ELR (cell line): ENCODE measurements around the gene ATL3.
A peak's percentile ranks its signal among the peaks of the same experiment; 100 is the strongest.
"Not testable (repeated sequence)": the region's sequence is repeated elsewhere in the genome, so short reads cannot be mapped to it uniquely, and the experiment has no call there.

Source experiments
- DNase-seq: peaks from one replicate; pipeline ENCODE4 v3.0.0-alpha.2; 2015; ENCODE audit warnings: low read depth

Gene ATL3, protein sequence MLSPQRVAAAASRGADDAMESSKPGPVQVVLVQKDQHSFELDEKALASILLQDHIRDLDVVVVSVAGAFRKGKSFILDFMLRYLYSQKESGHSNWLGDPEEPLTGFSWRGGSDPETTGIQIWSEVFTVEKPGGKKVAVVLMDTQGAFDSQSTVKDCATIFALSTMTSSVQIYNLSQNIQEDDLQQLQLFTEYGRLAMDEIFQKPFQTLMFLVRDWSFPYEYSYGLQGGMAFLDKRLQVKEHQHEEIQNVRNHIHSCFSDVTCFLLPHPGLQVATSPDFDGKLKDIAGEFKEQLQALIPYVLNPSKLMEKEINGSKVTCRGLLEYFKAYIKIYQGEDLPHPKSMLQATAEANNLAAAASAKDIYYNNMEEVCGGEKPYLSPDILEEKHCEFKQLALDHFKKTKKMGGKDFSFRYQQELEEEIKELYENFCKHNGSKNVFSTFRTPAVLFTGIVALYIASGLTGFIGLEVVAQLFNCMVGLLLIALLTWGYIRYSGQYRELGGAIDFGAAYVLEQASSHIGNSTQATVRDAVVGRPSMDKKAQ

DNA sequence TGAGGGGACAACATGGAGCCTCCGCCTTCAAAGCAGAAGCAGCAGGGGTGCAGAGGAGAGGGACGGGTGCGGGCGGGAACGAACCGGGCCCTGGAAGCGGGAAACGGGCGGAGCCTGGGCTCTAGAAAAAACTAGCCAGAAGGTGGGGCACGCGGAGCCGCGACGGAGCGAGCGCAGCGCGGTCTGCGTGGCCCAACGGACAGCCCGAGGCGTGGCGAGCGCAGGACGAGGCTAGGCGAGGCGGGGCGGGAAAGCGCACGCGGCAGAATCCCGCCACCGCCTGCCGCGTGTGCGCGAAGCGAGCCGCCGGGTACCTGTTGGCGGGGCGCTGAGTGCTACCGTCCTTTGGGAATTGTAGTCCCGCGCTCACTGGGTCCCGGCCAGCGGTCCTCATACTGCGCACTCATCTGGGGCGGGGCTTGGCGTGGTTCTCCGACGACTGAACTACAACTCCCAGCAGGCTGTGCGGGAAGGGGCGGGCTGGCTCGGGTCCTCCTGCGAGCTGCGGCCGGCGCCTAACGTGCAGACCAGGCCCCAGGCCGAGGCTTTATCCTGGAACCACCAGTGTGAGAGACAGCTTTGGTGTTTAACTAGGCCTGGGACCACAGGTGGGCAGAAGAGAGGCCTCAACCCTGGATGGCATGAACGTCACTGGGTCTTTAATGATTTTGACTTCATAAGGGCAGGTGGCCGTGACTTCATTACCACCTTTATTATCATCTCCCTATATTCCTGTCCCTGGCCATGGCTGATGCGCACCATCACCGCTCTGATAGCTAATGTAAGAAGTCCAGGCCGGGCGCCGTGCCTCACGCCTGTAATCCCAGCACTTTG, at the start of gene ATL3:
ATL3 (minus strand) TSS at position 55 of the 834 bp plus-strand sequence; CDS start at position 14, 41 bp downstream.
- DNase-seq: peak; percentile 97

DNA sequence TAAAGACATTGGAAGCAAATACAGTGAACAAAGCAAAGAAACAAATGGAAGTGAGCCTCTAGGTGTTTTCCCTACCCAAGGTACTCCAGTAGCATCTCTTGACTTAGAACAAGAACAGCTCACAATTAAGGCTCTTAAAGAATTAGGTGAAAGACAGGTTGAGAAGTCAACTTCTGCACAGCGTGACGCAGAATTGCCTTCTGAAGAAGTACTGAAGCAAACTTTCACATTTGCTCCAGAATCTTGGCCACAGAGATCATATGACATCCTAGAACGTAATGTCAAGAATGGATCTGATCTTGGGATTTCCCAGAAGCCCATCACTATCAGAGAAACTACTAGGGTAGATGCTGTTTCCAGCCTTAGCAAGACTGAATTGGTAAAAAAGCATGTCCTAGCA, 49.4 kb upstream of the ATL3 start:
- no peak for DNase-seq

DNA sequence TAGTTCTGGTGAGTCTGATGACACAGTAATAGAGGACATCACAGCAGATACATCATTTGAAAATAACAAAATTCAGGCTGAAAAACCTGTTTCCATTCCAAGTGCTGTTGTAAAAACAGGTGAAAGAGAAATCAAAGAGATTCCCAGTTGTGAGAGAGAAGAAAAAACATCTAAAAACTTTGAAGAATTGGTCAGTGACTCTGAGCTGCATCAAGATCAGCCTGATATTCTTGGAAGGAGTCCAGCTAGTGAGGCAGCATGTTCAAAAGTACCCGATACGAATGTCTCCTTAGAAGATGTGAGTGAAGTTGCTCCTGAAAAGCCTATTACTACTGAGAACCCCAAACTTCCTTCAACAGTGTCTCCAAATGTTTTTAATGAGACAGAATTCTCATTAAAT, 48.8 kb upstream of the ATL3 start:
- DNase-seq: no peak

DNA sequence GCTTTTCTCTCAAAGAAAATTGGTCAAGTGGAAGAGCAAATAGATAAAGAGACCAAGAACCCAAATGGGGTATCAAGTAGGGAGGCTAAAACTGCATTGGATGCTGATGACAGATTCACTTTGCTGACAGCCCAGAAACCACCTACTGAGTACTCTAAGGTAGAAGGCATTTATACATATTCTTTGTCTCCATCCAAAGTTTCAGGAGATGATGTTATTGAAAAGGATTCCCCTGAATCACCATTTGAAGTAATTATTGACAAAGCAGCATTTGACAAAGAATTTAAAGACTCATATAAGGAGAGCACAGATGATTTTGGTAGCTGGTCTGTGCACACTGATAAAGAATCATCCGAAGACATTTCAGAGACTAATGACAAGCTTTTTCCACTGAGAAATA, 47.8 kb upstream of the ATL3 start:
- DNase-seq: no peak

DNA sequence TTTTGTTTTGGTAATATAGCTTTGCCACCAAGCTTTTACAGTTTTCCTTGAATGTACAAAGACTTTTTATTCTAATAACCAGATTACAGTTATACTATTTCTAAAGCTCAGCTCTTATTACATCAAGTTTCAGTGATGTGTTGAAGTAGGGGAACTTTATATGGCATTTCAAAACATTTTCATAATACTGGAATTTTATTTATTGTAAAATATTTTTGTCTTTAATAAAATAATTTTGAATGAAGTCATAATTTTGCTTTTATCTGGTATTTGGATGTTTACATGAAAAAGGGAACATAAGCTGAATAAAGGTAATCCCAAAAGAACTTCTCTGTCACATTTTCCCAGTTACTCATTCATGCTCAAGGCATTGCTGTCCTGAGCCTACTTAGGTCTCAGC, 44.9 kb upstream of the ATL3 start:
- DNase-seq: no peak

DNA sequence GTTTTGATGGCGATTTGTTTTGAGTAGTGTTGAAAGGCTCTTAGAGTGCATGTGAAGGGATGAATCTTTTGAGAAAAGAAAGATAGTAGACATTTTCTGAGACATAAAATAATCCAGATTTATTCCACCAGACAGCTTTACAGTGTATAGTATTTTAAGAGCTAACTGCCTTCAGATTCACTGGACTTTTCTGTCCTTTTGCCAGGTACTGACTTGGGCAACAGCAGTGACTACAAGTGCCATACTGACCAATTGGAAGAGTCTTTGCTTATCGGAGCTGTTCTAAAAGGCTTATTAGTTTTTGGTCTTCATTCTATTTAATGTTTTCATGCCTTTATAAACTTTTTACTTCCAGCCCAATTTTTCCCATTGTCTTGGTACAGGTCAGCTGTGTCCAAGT, 42.6 kb upstream of the ATL3 start:
- no peak for DNase-seq

DNA sequence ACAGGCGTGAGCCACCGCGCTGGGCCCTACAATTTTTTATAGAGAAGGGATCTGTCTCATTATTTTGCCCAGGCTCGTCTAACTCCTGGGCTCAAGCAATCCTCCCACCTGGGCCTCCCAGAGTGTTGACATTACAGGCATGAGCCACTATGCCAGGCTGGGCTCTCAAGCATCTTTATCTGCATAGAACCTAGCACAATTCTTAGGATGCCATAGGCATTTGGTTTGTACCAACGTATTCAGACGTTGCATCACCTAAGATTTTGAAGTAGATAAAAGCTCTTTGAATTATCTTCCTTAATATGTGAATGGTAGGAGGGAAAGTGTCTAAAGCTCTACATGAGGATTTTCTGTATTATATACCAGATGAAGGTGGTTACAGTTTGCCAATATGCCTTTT, 40.7 kb upstream of the ATL3 start:
- DNase-seq: no peak

DNA sequence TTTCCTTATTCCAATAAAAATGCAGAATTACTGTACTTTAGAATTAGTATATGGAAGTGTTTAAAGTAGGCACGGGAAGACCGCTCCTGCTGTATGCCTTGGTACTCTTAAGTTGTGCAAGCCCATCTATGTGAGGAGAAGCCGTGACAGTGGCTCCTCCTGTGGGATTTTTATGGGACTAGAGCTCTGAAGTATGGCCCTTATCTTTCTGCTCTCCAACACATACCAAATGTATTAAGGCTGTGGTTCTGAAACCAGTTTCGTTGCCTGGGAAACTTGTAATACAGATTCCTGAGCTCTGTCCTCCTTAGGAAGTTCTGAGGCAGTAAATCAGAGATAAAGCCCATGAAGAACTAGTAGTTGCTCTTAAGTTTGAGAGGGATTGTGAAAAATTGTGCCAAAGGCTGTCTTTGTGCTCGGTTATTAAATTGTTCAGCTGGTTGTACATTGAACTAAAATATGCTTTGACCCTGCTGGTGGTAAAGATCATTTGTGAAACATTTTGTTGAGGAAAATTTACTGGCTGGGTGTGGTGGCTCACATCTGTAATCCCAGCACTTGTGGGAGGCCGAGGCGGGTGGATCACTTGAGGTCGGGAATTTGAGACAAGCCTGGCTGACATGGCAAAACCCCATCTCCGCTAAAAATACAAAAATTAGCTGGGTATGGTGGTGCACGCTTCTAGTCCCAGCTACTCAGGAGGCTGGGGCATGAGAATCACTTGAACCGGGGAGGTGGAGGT, 39.5 kb upstream of the ATL3 start:
- peak; percentile 20 for DNase-seq

DNA sequence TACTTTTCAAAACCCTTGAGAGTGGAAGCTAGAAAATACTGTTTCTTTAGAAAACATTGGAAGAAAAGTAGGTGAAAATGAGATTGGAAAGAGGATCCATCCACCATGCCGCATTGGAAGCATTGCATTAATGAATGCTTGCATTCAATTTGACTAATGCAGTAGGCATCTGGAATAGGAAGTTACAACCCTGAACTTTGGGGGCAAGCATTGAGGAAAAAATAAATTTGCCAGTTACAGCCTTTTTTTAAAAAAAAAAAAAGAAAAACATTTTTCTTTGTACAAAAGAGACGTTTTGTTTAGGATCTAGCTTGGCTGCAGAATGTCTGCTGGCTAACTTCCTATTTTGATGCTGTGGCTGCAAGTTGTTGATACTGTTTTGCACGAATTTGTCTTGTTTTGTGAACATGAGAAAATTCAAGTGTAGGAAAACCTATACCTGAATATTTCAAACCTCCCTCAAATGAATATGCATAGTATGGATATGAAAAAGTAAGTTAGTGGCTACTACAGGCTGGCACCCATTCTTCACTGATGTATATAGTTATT, 38.2 kb upstream of the ATL3 start:
- peak; percentile 51 for DNase-seq

DNA sequence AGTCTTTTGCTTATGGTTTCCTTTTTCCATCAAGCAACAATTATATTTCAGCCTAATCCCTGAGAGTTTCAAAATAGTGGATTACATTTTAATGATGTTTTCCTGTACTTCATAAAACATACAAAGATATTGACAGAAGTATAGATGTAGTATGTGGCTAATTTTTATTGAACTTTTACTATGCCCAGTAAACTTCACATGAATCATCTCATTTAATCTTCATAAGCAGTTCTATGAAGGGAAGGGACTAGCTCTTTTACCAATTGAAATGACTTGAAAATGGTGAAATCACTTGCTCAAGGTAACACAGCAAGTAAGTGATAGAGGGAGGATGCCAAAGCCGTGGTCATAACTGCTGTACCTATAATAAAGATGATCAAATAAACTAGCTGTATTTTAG, 37.6 kb upstream of the ATL3 start:
- no peak for DNase-seq

DNA sequence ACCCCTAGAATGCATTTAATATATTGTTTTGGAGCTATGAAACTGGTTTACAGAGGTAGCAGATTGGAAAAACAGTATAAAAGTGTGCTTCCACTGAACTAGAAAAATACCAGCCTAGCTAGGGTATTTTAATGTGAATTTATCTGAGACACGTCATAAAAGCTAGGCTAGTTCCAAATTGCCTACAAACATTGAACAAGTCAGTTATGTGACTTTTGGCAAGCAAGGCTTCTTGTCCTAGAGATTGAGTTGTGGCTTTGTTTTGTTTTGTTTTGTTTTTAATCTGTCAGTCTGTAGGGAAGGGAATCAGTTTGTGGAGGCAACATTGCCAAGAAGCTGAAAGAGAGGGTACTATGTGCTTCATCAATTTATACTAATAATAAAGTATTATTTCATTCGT, 34.4 kb upstream of the ATL3 start:
- DNase-seq: no peak

DNA sequence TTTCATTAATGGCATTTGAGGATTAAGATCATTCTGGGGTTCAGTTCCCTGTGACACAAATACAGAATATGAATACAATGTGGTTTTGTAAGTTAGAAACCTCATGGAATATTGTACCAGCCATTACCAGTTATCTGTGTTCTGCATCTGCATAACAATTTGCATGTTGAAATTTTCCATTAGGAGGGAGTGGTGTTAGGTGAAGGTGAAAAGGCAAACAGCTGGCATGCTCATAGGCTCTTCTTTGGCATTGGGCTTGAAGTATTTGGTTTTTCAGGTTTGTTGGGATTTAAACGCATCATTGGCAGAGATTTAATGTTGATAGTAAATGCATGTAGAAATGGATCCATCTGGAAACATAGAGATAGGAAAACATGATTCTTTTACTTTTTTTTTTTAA, 28.7 kb upstream of the ATL3 start:
- no peak for DNase-seq

DNA sequence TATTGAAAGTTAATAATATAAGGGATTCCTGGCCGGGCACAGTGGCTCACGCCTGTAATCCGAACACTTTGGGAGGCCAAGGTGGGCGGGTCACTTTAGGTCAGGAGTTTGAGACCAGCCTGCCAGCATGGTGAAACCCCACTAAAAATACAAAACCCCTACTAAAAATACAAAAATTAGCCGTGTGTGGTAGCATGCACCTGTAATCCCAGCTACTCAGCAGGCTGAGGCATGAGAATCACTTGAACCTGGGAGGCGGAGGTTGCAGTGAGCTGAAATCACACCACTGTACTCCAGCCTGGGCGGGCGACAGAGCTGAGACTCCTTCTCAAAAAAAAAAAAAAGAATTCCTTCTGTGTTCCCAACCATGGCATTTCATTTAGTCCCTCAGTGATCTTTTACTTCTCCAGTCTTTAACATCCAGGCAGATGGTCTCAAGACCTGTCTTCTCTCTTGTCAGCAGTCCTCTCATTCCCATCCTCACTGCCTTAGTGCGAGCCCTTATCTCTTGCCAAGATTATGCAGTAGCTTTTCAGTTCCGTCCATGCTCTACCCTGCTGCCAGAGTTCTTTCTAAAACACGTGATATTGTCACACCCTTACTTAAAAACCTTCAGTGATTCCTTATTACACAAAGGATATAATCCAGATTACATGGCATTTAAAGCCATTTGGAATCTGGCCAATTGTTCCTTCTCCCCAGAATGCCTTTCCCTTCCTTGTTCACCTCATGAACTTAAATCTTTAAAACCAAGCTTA, 28.0 kb upstream of the ATL3 start:
- no peak for DNase-seq

DNA sequence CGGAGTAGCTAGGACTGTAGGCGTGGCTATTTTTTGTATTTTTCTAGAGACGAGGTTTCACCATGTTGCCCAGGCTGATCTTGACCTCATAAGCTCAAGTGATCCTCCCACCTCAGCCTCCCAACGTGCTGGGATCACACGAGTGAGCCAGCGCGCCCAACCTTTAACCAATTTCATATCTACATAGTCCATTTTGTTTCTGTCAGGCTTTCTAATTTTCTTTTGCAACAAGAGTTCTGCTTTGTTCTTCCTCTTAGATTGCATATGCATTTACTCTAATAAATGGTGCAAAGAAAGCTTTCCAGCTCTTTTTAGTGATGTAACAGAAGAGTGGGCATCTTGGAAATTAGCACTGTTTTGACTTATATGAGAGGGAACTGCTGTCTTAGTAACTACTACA, 23.4 kb upstream of the ATL3 start:
- DNase-seq: no peak

DNA sequence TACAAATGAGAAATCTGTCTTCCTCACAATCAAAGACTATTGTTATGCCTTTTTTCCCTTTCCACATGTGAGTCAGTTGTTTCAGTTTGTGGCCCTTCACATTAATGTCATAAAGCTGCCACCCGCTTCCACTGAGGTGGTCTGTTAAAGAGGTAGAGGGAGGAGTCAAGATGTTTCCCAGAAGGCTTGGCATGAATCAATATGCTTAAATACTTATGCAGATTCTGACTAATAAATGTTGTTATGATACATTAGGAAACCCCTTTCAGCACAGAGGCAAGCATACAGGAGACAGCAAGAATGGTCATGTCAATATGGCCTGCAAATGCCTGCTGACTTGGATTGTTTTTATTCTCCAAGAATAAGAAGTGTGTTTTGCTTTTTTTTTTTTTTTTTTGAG, 16.7 kb upstream of the ATL3 start:
- no peak for DNase-seq

DNA sequence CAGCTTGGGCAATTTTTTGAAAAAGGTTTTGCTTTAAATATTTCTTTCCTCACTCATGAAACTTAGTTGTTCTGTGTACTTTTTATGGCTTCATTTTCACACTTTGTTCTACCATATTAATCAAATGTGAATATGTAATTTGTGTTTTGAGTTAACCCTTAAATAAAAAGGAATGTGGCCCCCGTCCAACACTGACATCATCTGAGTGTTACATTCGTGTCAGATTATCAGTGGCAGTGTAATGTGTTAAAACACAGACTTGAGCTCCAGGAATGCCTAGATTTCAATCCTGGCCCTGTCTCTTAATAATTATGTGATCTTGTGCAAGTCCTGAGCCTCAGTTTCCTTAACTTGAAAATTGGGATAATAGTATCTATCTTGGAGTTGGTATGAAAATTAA, 15.8 kb upstream of the ATL3 start:
- no peak for DNase-seq

DNA sequence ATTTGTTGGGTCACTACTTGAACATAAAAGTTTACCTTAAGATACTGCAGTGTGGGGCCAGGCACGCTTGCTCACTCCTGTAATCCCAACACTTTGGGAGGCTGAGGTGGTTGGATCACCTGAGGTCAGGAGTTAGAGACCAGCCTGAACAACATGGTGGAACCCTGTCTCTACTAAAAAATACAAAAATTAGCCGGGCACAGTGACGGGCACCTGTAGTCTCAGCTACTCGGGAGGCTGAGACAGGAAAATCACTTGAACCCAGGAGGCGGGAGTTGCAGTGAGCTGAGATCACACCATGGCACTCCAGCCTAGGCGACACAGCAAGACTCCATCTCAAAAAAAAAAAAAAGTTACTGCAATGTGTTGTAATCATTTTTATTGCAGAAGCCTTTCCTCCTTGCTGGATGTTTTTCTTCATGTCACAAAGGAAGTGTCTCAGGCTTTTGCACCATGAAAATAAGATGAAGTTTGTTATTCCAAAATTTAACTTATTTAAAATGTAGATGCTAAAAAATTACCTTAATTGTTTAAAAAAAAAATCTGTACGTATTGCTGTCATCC, 14.1 kb upstream of the ATL3 start:
- not testable (repeated sequence) for DNase-seq

DNA sequence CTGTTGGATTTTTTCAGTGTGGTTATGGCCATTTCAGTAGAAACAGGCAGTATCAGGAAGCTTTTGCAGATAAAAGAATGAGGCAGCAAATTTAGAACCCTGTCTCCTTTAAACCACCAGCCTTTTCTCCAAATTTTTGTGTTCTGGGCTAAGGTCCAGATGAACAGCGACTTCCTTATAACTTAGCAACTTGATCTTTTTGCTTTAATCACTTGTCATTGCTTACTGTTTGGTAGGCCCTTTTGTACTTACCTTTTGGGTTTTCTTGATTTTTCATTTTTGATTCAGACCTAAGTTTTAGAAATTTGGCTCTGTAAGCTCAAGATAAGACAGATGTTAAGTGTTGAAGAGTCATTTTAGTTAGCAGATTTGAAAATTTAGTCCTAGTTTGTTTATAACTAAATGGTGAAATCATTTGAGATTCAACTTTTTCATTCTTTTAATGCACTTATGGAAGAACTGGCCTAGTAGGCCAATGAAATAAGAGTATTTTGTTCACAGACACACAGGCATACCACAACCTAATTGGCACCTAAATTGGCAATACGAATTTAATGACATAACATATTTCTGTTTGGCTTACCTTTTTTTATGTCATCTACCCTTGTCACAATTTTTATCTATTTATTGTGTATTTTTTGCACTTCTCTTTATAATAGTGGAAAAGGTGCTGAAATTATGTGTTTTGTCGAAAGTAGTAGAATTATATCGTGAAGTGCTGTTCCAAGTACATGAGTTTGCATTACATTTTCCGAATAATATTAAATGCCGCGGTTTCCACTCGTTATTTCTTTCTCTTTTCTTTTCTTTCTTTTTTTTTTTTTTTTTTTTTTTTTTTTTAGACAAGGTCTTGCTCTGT, 12.2 kb upstream of the ATL3 start:
- DNase-seq: no peak

DNA sequence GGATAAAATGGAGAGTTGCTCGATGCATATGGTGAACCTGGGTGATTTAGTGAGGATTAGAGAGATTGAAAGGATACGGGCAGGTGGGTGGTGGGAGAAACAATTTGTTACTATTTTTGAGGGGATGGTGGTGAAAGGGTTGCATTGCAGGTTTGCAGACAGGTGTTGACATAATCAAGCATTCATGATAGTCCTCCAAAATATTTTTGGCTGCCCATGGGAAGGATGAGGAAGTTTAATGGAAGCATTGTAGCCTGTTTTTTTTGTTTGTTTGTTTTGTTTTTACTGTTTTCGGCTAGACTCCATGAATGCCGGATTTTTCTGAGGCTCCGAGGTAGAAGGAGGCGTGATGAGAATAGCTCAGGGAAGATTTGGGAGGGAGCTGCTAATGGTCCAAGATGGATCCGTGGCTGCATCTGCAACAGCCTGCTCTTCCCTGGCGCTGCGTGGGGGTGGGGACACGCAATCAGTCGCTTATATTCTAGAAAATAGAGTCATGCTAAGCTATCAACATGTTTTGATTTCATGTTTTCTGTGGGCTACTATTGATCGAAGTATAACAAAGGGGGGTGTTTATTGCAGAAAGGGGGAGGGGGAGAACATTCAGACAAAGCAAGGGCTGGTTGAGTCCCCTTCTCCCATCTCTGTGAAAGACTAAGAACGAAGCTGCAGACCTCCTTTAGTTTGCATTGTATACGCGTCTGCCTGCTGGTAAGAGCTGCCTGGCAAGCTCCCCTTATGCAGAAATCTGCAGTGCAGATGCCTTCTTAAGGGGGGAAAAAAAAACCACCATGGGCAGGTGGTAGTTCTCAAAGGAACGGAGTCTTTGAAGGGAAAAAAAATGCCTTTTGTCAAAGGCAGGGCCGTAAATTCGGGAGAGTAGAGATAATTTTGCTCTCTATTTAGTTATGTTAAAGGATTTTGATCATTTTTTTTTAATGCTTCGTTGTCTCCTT, 11.2 kb upstream of the ATL3 start:
- peak; percentile 43 for DNase-seq
